Effector memory CD4-positive, alpha-beta T cell (primary cell): ENCODE results near the gene NFIB.

Experiments
- DNase-seq, 3 donors: peaks; one replicate each; pipeline ENCODE4 v3.0.0-alpha.2; 2020
- H3K27ac ChIP-seq: 2 replicates; pipeline ENCODE4 v1.7.0; 2013; ENCODE audit warnings: mild to moderate bottlenecking, low read length, moderate library complexity; ENCODE audit not compliant: insufficient read depth, poor library complexity, severe bottlenecking
- H3K27me3 ChIP-seq: replicated peaks from 2 replicates; pipeline ENCODE4 v1.7.0; 2013; ENCODE audit warnings: mild to moderate bottlenecking, low read length; ENCODE audit not compliant: insufficient read depth, control insufficient read depth, poor library complexity, severe bottlenecking
- H3K36me3 ChIP-seq: 2 replicates; pipeline ENCODE4 v1.7.0; 2013; ENCODE audit warnings: mild to moderate bottlenecking, low read length, moderate library complexity; ENCODE audit not compliant: control insufficient read depth, insufficient read depth
- H3K4me1 ChIP-seq: 2 replicates; pipeline ENCODE4 v1.7.0; 2013; ENCODE audit warnings: low read length, mild to moderate bottlenecking; ENCODE audit not compliant: control insufficient read depth, insufficient read depth, poor library complexity, severe bottlenecking
- H3K4me3 ChIP-seq: 2 replicates; pipeline ENCODE4 v1.7.0; 2013; ENCODE audit warnings: low read length, low read depth, mild to moderate bottlenecking; ENCODE audit not compliant: insufficient read depth, poor library complexity, severe bottlenecking
- H3K9me3 ChIP-seq: 2 replicates; pipeline ENCODE4 v1.7.0; 2013; ENCODE audit warnings: mild to moderate bottlenecking, low read length, moderate library complexity; ENCODE audit not compliant: control insufficient read depth

The NFIB gene

GRCh38 chr9:14192556-14192955 lies 121.4 kb downstream of the NFIB start:
- no peak overlapping the region for H3K4me3 ChIP-seq
- no peak overlapping the region for H3K27ac ChIP-seq
- no peak for DNase-seq
- H3K36me3 ChIP-seq: no peaks in the 10 kb centered on the region
- no peaks in the 10 kb centered on the region for H3K27me3 ChIP-seq
- H3K4me1 ChIP-seq: no peaks in the 10 kb centered on the region
- H3K9me3 ChIP-seq: no peaks in the 10 kb centered on the region

DNA sequence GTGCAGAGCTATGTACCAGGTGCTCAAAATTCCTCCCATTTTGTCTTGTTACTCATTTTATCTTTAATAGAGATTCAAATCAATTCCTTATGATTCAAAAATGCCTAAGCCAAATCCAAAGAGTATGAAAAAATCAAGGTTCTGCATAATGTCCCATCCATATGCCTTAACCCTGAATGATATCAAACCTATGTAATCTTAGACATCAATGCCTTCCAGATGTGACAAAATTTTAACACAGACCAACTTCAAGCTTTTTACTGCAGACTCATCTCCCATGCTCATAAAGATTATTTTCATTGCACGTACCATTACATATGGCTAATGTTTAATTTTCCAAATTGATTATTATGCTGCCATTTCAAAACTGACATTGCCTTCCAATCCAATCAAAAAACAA lies 122.4 kb downstream of the NFIB start:
- Histone ChIP-seq H3K4me1 (no peaks in the 10 kb centered on the region), H3K27ac (no peak overlapping the region), H3K4me3 (no peak overlapping the region), H3K36me3 (no peaks in the 10 kb centered on the region), H3K9me3 (no peaks in the 10 kb centered on the region), H3K27me3 (no peaks in the 10 kb centered on the region)
- no peak for DNase-seq

DNA sequence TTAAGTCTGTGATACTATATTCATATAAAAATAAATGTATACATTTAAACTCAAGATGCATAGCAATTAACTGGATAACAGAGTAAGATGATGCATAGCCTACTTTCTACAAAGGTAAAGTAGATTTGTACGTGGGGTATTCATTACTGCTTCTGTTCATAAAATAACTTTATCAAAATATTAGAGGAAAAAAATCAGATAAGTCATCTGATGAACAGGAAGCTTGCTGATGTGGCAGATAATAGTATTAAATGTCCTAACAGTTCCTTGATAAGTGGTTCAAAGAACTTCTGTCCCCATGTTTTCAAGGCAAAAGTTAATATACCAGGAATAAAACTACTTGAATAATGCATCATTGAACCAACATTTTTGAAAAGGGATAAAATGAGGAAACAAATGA lies 123.7 kb downstream of the NFIB start:
- no peak overlapping the region for H3K27ac ChIP-seq
- DNase-seq: no peak
- no peak overlapping the region for H3K4me3 ChIP-seq
- H3K9me3 ChIP-seq: no peaks in the 10 kb centered on the region
- no peaks in the 10 kb centered on the region for H3K4me1 ChIP-seq
- H3K36me3 ChIP-seq: no peaks in the 10 kb centered on the region
- no peaks in the 10 kb centered on the region for H3K27me3 ChIP-seq

GRCh38 chr9:14189578-14189977 lies 124.4 kb downstream of the NFIB start:
- Histone ChIP-seq H3K27ac (no peak overlapping the region), H3K27me3 (no peaks in the 10 kb centered on the region), H3K4me3 (no peak overlapping the region), H3K36me3 (no peaks in the 10 kb centered on the region), H3K4me1 (no peaks in the 10 kb centered on the region), H3K9me3 (no peaks in the 10 kb centered on the region)
- no peak for DNase-seq

DNA sequence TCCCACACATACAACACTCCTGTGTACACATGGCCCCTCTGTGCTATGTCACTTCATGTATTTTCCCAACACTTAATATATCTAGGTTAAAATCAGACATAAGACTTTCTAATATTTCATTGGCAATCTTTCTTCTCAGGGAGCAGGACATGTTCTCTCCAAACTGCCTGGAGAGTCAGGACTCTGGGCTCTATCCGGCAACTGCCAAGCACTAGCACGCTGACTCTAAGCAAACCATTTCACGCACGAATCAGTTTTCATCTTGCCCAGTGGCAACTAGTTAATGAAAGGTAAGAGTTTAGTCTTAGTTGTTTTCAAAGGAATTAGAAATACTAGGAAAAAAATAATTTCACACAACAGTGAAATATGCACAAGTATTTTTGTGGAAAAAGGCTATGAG lies 124.8 kb downstream of the NFIB start:
- Histone ChIP-seq H3K4me1 (no peaks in the 10 kb centered on the region), H3K4me3 (no peak overlapping the region), H3K36me3 (no peaks in the 10 kb centered on the region), H3K27me3 (no peaks in the 10 kb centered on the region), H3K9me3 (no peaks in the 10 kb centered on the region), H3K27ac (no peak overlapping the region)
- no peak for DNase-seq

DNA sequence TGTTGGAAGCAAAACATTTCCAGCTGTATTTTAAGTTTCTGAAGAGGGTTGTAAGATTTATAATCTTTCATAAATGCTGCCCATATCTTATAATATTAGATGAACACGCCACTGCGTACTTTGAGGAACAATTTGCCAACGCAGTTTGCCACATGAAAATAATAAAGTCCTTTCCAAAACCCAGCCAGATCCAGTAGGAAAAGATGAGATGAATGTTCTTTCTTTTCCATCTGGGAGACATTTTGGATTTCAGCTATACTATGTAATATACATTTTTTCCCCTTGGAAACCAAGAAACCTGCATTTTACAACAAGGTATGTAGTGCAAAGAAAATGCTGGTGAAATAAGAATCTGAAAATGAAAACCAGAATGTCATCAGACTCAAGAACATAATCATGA lies 125.4 kb downstream of the NFIB start:
- no peaks in the 10 kb centered on the region for H3K27me3 ChIP-seq
- no peak overlapping the region for H3K27ac ChIP-seq
- no peaks in the 10 kb centered on the region for H3K9me3 ChIP-seq
- H3K4me1 ChIP-seq: no peaks in the 10 kb centered on the region
- no peak for DNase-seq
- H3K4me3 ChIP-seq: no peak overlapping the region
- no peaks in the 10 kb centered on the region for H3K36me3 ChIP-seq

GRCh38 chr9:14188011-14188410 lies 125.9 kb downstream of the NFIB start:
- Histone ChIP-seq H3K36me3 (no peaks in the 10 kb centered on the region), H3K27me3 (no peaks in the 10 kb centered on the region), H3K9me3 (no peaks in the 10 kb centered on the region), H3K27ac (no peak overlapping the region), H3K4me1 (no peaks in the 10 kb centered on the region), H3K4me3 (no peak overlapping the region)
- no peak for DNase-seq

DNA sequence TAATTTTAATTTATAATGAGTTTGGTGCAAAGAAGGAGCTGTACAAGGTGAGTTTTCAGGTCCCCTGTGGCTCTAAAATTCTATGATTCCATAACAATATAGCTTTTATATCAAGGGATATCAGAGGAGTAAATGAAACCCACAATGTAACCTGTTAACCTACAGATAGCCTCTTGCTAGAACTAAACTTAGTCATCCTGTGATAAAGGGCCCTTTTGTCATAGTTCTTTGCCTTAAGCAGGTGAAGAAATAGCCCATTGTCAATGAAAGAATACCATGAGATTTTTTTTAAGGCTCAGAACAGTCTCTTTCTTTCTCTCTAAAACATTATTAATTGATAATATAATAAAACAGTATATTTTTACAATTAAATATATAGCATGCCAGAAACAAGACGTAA lies 127.8 kb downstream of the NFIB start:
- Histone ChIP-seq H3K9me3 (no peaks in the 10 kb centered on the region), H3K4me3 (no peak overlapping the region), H3K27ac (no peak overlapping the region), H3K36me3 (no peaks in the 10 kb centered on the region), H3K27me3 (no peaks in the 10 kb centered on the region), H3K4me1 (no peaks in the 10 kb centered on the region)
- no peak for DNase-seq

DNA sequence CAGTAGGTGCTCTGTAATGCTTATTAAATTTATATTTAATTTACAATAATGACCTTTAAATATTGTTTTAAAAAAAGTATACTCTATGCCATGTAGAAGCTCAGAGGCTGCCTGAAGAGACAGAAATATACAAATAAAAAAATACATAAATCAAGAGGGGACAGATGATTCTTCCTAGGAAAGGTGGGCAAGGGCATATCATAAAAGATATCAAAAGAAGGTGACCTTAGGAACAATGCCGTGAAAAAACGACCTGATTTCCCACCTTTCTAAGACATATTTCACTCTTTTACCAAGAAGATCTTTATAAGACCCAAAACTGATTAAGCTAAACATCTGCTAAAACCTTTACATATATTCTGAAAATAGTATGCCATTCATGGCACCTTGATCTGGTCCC lies 128.9 kb downstream of the NFIB start:
- Histone ChIP-seq H3K36me3 (no peaks in the 10 kb centered on the region), H3K27me3 (no peaks in the 10 kb centered on the region), H3K4me1 (no peaks in the 10 kb centered on the region), H3K4me3 (no peak overlapping the region), H3K9me3 (no peaks in the 10 kb centered on the region), H3K27ac (no peak overlapping the region)
- no peak for DNase-seq

DNA sequence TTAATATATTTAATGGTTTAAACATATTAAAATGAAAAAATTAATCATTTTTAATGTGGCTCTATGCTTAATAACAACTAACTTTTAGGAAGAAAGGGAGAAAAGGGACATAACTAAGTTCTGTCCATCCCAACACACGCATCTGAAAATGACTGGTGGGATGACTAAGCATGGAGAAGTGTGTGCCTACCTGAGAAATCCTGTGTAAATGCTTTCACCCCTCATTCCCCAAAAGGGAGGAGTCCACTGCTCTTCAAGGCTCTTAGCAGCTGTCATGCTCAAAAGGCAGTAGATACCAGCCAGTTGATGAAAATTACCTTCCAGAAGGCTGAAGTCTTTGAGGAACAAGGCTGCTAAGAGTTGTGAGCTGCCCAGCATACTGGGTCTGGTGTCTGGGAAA lies 130.9 kb downstream of the NFIB start:
- Histone ChIP-seq H3K9me3 (no peaks in the 10 kb centered on the region), H3K4me1 (no peaks in the 10 kb centered on the region), H3K27ac (no peak overlapping the region), H3K4me3 (no peak overlapping the region), H3K36me3 (no peaks in the 10 kb centered on the region), H3K27me3 (no peaks in the 10 kb centered on the region)
- DNase-seq: no peak

DNA sequence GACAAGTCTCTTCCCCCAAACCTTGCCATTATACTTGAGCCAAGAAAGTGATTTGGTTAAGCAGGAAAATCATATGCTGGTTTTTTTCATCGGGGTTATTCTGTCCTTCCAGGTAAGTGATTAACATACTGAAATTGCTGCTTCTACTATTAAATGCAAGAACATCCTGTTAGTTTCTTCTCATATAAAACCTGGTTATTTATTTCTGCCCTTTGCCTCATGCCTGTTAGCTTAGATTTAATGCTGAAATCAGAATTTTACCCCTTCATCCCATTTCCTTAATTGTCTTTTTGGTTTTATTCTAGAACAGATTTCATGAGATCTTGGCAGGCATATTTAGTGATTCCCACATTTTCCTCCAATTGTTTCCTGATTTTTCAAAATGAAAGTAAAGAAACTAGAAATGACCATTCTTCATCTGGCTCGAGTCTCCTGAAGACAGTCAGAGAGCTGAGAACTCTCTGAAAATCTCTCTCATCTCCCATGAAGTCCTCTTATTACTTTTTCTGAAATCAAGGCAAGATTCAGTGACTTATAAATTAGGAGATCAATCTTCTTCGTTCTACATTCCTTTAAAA lies 132.9 kb downstream of the NFIB start:
- Histone ChIP-seq H3K27me3 (no peaks in the 10 kb centered on the region), H3K4me3 (no peak overlapping the region), H3K4me1 (no peaks in the 10 kb centered on the region), H3K9me3 (no peaks in the 10 kb centered on the region), H3K27ac (no peak overlapping the region), H3K36me3 (no peaks in the 10 kb centered on the region)
- DNase-seq: no peak
